Measurements from ENCODE around the gene FBXL14.

The FBXL14 gene

GRCh38 chr12:1634149-1634548, 39.8 kb upstream of the FBXL14 start:
- Histone ChIP-seq H3K27ac (ENCODE audit: extremely low read depth, low read depth, low read length) (no peak overlapping the region), H3K4me3 (ENCODE audit: low read depth, low read length) (no peak overlapping the region), H3K4me1 (ENCODE audit: control insufficient read depth, insufficient read depth, low read length) (peaks cover under 1% of the 10 kb centered on the region; the same call in 1 of the 2 replicates), H3K9me3 (ENCODE audit: control insufficient read depth, insufficient read depth, low read depth, low read length) (no peaks in the 10 kb centered on the region), H3K36me3 (ENCODE audit: control insufficient read depth in 2 of 2, insufficient read depth in 1 of 2, low read length in 2 of 2) (peaks cover 0 to 13% of the 10 kb centered on the region in 2 experiments; a peak in 2 of 3 replicates)
- ChIA-PET CTCF (interaction anchor here (0.5 to 3.1 kb wide), 23 partner anchors 10 to 1059 kb away, joined by 3 to 40 read pairs (median 4); no protein-coding TSS in a partner anchor), POLR2A (interaction anchor here (1.3 kb wide), 1 partner anchor 56 kb away, joined by 4 read pairs; the partner anchor contains the start of gene ADIPOR2)
- no peak for TF ChIP-seq ZNF175 (tag by site-specific recombination; IDR thresholded peaks at IDR 0.05)
- TF ChIP-seq ZNF510 (tag by site-specific recombination; IDR thresholded peaks at IDR 0.05; ENCODE audit: insufficient replicate concordance), result no peak
- TF ChIP-seq ZNF571 (tag by site-specific recombination; IDR thresholded peaks at IDR 0.05), result no peak
- TF ChIP-seq, protein P1, sequence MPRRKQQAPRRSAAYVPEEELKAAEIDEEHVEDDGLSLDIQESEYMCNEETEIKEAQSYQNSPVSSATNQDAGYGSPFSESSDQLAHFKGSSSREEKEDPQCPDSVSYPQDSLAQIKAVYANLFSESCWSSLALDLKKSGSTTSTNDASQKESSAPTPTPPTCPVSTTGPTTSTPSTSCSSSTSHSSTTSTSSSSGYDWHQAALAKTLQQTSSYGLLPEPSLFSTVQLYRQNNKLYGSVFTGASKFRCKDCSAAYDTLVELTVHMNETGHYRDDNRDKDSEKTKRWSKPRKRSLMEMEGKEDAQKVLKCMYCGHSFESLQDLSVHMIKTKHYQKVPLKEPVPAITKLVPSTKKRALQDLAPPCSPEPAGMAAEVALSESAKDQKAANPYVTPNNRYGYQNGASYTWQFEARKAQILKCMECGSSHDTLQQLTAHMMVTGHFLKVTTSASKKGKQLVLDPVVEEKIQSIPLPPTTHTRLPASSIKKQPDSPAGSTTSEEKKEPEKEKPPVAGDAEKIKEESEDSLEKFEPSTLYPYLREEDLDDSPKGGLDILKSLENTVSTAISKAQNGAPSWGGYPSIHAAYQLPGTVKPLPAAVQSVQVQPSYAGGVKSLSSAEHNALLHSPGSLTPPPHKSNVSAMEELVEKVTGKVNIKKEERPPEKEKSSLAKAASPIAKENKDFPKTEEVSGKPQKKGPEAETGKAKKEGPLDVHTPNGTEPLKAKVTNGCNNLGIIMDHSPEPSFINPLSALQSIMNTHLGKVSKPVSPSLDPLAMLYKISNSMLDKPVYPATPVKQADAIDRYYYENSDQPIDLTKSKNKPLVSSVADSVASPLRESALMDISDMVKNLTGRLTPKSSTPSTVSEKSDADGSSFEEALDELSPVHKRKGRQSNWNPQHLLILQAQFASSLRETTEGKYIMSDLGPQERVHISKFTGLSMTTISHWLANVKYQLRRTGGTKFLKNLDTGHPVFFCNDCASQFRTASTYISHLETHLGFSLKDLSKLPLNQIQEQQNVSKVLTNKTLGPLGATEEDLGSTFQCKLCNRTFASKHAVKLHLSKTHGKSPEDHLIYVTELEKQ (tag by site-specific recombination; IDR thresholded peaks at IDR 0.05; ENCODE audit: borderline replicate concordance), result no peak
- TF ChIP-seq ZNF530 (tag by site-specific recombination; IDR thresholded peaks at IDR 0.05; ENCODE audit: low read depth), result no peak
- TF ChIP-seq, protein P2, sequence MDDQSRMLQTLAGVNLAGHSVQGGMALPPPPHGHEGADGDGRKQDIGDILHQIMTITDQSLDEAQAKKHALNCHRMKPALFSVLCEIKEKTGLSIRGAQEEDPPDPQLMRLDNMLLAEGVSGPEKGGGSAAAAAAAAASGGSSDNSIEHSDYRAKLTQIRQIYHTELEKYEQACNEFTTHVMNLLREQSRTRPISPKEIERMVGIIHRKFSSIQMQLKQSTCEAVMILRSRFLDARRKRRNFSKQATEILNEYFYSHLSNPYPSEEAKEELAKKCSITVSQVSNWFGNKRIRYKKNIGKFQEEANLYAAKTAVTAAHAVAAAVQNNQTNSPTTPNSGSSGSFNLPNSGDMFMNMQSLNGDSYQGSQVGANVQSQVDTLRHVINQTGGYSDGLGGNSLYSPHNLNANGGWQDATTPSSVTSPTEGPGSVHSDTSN (CRISPR knock-in tag; IDR thresholded peaks at IDR 0.05), result no peak

DNA sequence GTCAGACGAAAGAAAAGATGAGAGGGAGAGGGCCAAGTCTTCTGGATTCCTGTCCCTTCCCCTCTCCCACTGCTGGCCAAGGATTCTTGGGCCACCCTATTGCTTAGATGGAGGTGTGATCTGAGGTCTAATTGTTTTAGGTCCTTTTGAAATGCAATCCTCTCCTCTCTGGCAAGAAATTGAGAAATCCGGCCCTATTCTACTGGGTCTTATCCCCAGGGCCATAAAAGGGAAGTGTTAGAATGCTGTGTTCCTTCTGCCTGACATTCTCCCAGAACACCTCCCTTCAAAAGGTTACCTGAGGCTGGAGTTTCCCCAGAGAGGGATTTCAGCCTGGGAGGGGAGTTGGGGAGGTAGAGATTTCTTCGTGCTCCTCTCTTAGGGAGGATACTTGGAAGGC, 39.1 kb upstream of the FBXL14 start:
- Histone ChIP-seq H3K9me3 (ENCODE audit: control insufficient read depth, insufficient read depth, low read depth, low read length) (no peaks in the 10 kb centered on the region), H3K36me3 (ENCODE audit: control insufficient read depth in 2 of 2, insufficient read depth in 1 of 2, low read length in 2 of 2) (peaks cover 0 to 13% of the 10 kb centered on the region in 2 experiments; a peak in 2 of 3 replicates), H3K4me3 (ENCODE audit: low read depth, low read length) (no peak overlapping the region), H3K27ac (ENCODE audit: extremely low read depth, low read depth, low read length) (no peak overlapping the region), H3K4me1 (ENCODE audit: control insufficient read depth, insufficient read depth, low read length) (peaks cover 3% of the 10 kb centered on the region; the same call in 1 of the 2 replicates)
- POLR2A ChIA-PET, result no interaction called here
- TF ChIP-seq, protein P3, sequence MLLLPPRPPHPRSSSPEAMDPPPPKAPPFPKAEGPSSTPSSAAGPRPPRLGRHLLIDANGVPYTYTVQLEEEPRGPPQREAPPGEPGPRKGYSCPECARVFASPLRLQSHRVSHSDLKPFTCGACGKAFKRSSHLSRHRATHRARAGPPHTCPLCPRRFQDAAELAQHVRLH (tag by site-specific recombination; IDR thresholded peaks at IDR 0.05), result no peak
- TF ChIP-seq SP7 (tag by site-specific recombination; IDR thresholded peaks at IDR 0.05), result no peak
- TF ChIP-seq ZNF830 (tag by site-specific recombination; IDR thresholded peaks at IDR 0.05; ENCODE audit: low read depth), result no peak
- no peak for TF ChIP-seq ZSCAN4 (tag by site-specific recombination; IDR thresholded peaks at IDR 0.05)
- TF ChIP-seq BCL11A (tag by site-specific recombination; IDR thresholded peaks at IDR 0.05; ENCODE audit: low read depth), result no peak
- TF ChIP-seq ZNF600 (tag by site-specific recombination; IDR thresholded peaks at IDR 0.05), result no peak
- TF ChIP-seq ZNF521 (tag by site-specific recombination; IDR thresholded peaks at IDR 0.05), result no peak
- no peak for TF ChIP-seq ZNF24 (tag by site-specific recombination; IDR thresholded peaks at IDR 0.05)
- TF ChIP-seq ZNF645 (tag by site-specific recombination; IDR thresholded peaks at IDR 0.05), result no peak
- TF ChIP-seq ZNF416 (tag by site-specific recombination; IDR thresholded peaks at IDR 0.05), result no peak
- TF ChIP-seq ZNF274 (IDR thresholded peaks at IDR 0.05; ENCODE audit: low read length), result no peak
- TF ChIP-seq ZNF274 (tag by site-specific recombination; IDR thresholded peaks at IDR 0.05; ENCODE audit: borderline replicate concordance), result no peak
- TF ChIP-seq, protein P4, sequence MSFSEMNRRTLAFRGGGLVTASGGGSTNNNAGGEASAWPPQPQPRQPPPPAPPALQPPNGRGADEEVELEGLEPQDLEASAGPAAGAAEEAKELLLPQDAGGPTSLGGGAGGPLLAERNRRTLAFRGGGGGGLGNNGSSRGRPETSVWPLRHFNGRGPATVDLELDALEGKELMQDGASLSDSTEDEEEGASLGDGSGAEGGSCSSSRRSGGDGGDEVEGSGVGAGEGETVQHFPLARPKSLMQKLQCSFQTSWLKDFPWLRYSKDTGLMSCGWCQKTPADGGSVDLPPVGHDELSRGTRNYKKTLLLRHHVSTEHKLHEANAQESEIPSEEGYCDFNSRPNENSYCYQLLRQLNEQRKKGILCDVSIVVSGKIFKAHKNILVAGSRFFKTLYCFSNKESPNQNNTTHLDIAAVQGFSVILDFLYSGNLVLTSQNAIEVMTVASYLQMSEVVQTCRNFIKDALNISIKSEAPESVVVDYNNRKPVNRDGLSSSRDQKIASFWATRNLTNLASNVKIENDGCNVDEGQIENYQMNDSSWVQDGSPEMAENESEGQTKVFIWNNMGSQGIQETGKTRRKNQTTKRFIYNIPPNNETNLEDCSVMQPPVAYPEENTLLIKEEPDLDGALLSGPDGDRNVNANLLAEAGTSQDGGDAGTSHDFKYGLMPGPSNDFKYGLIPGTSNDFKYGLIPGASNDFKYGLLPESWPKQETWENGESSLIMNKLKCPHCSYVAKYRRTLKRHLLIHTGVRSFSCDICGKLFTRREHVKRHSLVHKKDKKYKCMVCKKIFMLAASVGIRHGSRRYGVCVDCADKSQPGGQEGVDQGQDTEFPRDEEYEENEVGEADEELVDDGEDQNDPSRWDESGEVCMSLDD (tag by site-specific recombination; IDR thresholded peaks at IDR 0.05), result no peak
- CTCF ChIA-PET, result interaction anchor here (0.7 to 3.1 kb wide), 8 partner anchors 11 to 515 kb away, joined by 3 to 40 read pairs (median 22); no protein-coding TSS in a partner anchor
